Endodermal cell (in vitro differentiated cells): ENCODE data around the gene THOP1. TPM values are rescaled to one million over a fixed set of nuclear protein-coding genes. Genes with fewer than 3 reads are reported as not detected.

Source experiments
- DNase-seq: peaks from one replicate; pipeline ENCODE4 v3.0.0-alpha.2; 2017
- H3K27ac ChIP-seq: 2 replicates; pipeline ENCODE4 v1.5.1; 2013; ENCODE audit warnings: mild to moderate bottlenecking, low read depth, low read length, moderate library complexity
- H3K27me3 ChIP-seq: 2 replicates; pipeline ENCODE4 v1.6.1; 2013; ENCODE audit warnings: mild to moderate bottlenecking, low read length, moderate library complexity; ENCODE audit not compliant: insufficient read depth, control insufficient read depth, poor library complexity, severe bottlenecking
- H3K36me3 ChIP-seq: 2 replicates; pipeline ENCODE4 v1.7.0; 2013; ENCODE audit warnings: mild to moderate bottlenecking, low read length, moderate library complexity; ENCODE audit not compliant: control insufficient read depth, insufficient read depth
- H3K4me1 ChIP-seq: one replicate; pipeline ENCODE4 v1.7.0; 2013; ENCODE audit warnings: low read length; ENCODE audit not compliant: control insufficient read depth, insufficient read depth
- H3K4me3 ChIP-seq: 2 replicates; pipeline ENCODE4 v1.5.1; 2013; ENCODE audit warnings: mild to moderate bottlenecking, low read length, moderate library complexity
- H3K9ac ChIP-seq: 2 replicates; pipeline ENCODE4 v1.6.1; 2013; ENCODE audit warnings: mild to moderate bottlenecking, low read length, moderate library complexity; ENCODE audit not compliant: poor library complexity, severe bottlenecking; ENCODE audit errors: extremely low read depth
- H3K9me3 ChIP-seq: 2 replicates; pipeline ENCODE4 v1.6.1; 2013; ENCODE audit warnings: mild to moderate bottlenecking, low read length, moderate library complexity; ENCODE audit not compliant: control insufficient read depth
- H3K27ac Mint-ChIP-seq: 2 replicates; pipeline ENCODE4 v1.8.0; 2020; ENCODE audit warnings: mixed read lengths
- H3K27me3 Mint-ChIP-seq: 2 replicates; pipeline ENCODE4 v1.8.0; 2021; ENCODE audit warnings: mild to moderate bottlenecking, mixed read lengths; ENCODE audit not compliant: insufficient read depth
- H3K36me3 Mint-ChIP-seq: 2 replicates; pipeline ENCODE4 v1.8.0; 2020; ENCODE audit warnings: low read depth, mixed read lengths
- H3K4me1 Mint-ChIP-seq: 2 replicates; pipeline ENCODE4 v1.8.0; 2020; ENCODE audit warnings: mixed read lengths
- H3K4me3 Mint-ChIP-seq: 2 replicates; pipeline ENCODE4 v1.8.0; 2020; ENCODE audit warnings: mild to moderate bottlenecking, moderate library complexity, mixed read lengths
- H3K9me3 Mint-ChIP-seq: 2 replicates; pipeline ENCODE4 v1.8.0; 2020; ENCODE audit warnings: mild to moderate bottlenecking, mixed read lengths
- WGBS, 2 experiments: methylation state at CpG; one replicate each; pipeline versions ENCODE4 v1.1.5 to v1.1.7; 2013; ENCODE audit warnings: missing lambda C conversion rate in 2 of 2, mixed read lengths in 1 of 2; ENCODE audit not compliant: insufficient coverage in 1 of 2, insufficient read length in 1 of 2; 5-methylcytosine and 5-hydroxymethylcytosine counted together
- total RNA-seq, 2 donors: library from RNA; stranded (reverse); fragmentation: NEBNext Ultra II Directional in 1 of 2; extraction: Animal tissue kit (Norgen Biotek cat#: 25700) in 1 of 2; gene quantifications; 2 replicates in 1 of 2; 3 replicates in 1 of 2; pipeline ENCODE4 v1.2.1, GENCODE V29; 2021
- TF ChIP-seq, protein P1 (sequence below): fragments of 200-600 bp; sonication (generic); conservative IDR thresholded peaks from 2 replicates; pipeline ENCODE4 v1.5.0; 2021; ENCODE audit warnings: antibody characterized with exemption, mild to moderate bottlenecking

Gene THOP1
- total RNA-seq, 2 donors from 2014 or later: 130 to 170 TPM

GRCh38 chr19:2810141-2811091 lies 25.1 kb downstream of the THOP1 start:
- no peaks in the 10 kb centered on the region for H3K9me3 ChIP-seq
- no peaks in the 10 kb centered on the region for H3K27me3 Mint-ChIP-seq
- WGBS, 2 experiments: 94 to 95% methylated on average over 40 to 58 of the region's 58 CpGs
- TF ChIP-seq, protein P1, sequence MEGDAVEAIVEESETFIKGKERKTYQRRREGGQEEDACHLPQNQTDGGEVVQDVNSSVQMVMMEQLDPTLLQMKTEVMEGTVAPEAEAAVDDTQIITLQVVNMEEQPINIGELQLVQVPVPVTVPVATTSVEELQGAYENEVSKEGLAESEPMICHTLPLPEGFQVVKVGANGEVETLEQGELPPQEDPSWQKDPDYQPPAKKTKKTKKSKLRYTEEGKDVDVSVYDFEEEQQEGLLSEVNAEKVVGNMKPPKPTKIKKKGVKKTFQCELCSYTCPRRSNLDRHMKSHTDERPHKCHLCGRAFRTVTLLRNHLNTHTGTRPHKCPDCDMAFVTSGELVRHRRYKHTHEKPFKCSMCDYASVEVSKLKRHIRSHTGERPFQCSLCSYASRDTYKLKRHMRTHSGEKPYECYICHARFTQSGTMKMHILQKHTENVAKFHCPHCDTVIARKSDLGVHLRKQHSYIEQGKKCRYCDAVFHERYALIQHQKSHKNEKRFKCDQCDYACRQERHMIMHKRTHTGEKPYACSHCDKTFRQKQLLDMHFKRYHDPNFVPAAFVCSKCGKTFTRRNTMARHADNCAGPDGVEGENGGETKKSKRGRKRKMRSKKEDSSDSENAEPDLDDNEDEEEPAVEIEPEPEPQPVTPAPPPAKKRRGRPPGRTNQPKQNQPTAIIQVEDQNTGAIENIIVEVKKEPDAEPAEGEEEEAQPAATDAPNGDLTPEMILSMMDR: no peak
- H3K27ac Mint-ChIP-seq: no peak overlapping the region
- no peak for DNase-seq
- peaks cover 24% of the 10 kb centered on the region for H3K36me3 Mint-ChIP-seq
- no peak overlapping the region for H3K4me3 Mint-ChIP-seq
- no peak overlapping the region for H3K27ac ChIP-seq
- no peak overlapping the region for H3K9ac ChIP-seq
- no peak overlapping the region for H3K4me3 ChIP-seq
- no peaks in the 10 kb centered on the region for H3K27me3 ChIP-seq
- no peaks in the 10 kb centered on the region for H3K9me3 Mint-ChIP-seq
- H3K4me1 Mint-ChIP-seq: no peaks in the 10 kb centered on the region
- peaks cover 35% of the 10 kb centered on the region for H3K36me3 ChIP-seq
- no peaks in the 10 kb centered on the region for H3K4me1 ChIP-seq

GRCh38 chr19:2811221-2811722 lies 26.0 kb downstream of the THOP1 start:
- TF ChIP-seq, protein P1: no peak
- DNase-seq: no peak
- peaks cover 32% of the 10 kb centered on the region for H3K36me3 ChIP-seq
- no peak overlapping the region for H3K9ac ChIP-seq
- H3K27me3 ChIP-seq: no peaks in the 10 kb centered on the region
- no peaks in the 10 kb centered on the region for H3K9me3 ChIP-seq
- H3K4me3 ChIP-seq: no peak overlapping the region
- H3K4me1 ChIP-seq: no peaks in the 10 kb centered on the region
- no peak overlapping the region for H3K27ac ChIP-seq
- H3K4me1 Mint-ChIP-seq: no peaks in the 10 kb centered on the region
- peaks cover 22% of the 10 kb centered on the region for H3K36me3 Mint-ChIP-seq
- H3K9me3 Mint-ChIP-seq: no peaks in the 10 kb centered on the region
- H3K27ac Mint-ChIP-seq: no peak overlapping the region
- H3K27me3 Mint-ChIP-seq: no peaks in the 10 kb centered on the region
- no peak overlapping the region for H3K4me3 Mint-ChIP-seq
- 95 to 99% methylated on average over 19 to 20 of the region's 20 CpGs for WGBS, 2 experiments

- TF ChIP-seq, protein P1: no peak
- no peak for DNase-seq
- 87 to 93% methylated on average over 24 to 34 of the region's 34 CpGs for WGBS, 2 experiments
These were observed 26.6 kb downstream of the THOP1 start for GRCh38 chr19:2811735-2812413.

More at GRCh38 chr19:2811735-2812413, 26.6 kb downstream of the THOP1 start:
- Mint-ChIP-seq H3K4me1 (no peaks in the 10 kb centered on the region), H3K27me3 (no peaks in the 10 kb centered on the region), H3K36me3 (peaks cover 22% of the 10 kb centered on the region), H3K27ac (no peak overlapping the region), H3K9me3 (no peaks in the 10 kb centered on the region), H3K4me3 (no peak overlapping the region)
- no peaks in the 10 kb centered on the region for H3K27me3 ChIP-seq
- no peak overlapping the region for H3K9ac ChIP-seq
- no peaks in the 10 kb centered on the region for H3K9me3 ChIP-seq
- H3K36me3 ChIP-seq: peaks cover 26% of the 10 kb centered on the region
- no peaks in the 10 kb centered on the region for H3K4me1 ChIP-seq
- H3K4me3 ChIP-seq: no peak overlapping the region
- H3K27ac ChIP-seq: no peak overlapping the region
